Transverse colon (tissue), 4 donors: ENCODE results near the gene CCL17. TPM values are rescaled to one million over a fixed set of nuclear protein-coding genes. Genes with fewer than 3 reads are reported as not detected.
"Not testable (repeated sequence)": the region's sequence is repeated elsewhere in the genome, so short reads cannot be mapped to it uniquely, and the experiment has no call there.

Source experiments
- DNase-seq: peaks from one replicate; pipeline ENCODE4 v3.0.0-alpha.2; 2019
- H3K27ac ChIP-seq, 4 donors: fragments of 200-600 bp; sonication (generic); 2 replicates each; pipeline ENCODE4 v1.5.1; 2016 to 2018; ENCODE audit warnings: inconsistent platforms in 4 of 4
- H3K27me3 ChIP-seq: fragments of 200-600 bp; sonication (generic); 2 replicates; pipeline ENCODE4 v1.5.1; 2017; ENCODE audit warnings: inconsistent platforms
- H3K36me3 ChIP-seq, 4 donors: fragments of 200-600 bp; sonication (generic); 2 replicates each; pipeline ENCODE4 v1.5.1; 2017 to 2019; ENCODE audit warnings: inconsistent platforms in 4 of 4
- H3K4me1 ChIP-seq, 4 donors: fragments of 200-600 bp; sonication (generic); 2 replicates each; pipeline ENCODE4 v1.5.1; 2017 to 2020; ENCODE audit warnings: inconsistent platforms in 4 of 4
- H3K4me3 ChIP-seq, 4 donors: fragments of 200-600 bp; sonication (generic); 1 replicate in 1 of 4; 2 replicates in 3 of 4; pipeline versions ENCODE4 v1.5.1 to v1.6.1; 2017 to 2019; ENCODE audit warnings: inconsistent platforms in 4 of 4
- H3K9me3 ChIP-seq, 2 donors: fragments of 200-600 bp; sonication (generic); 2 replicates each; pipeline ENCODE4 v1.5.1; 2017 to 2019; ENCODE audit warnings: inconsistent platforms in 2 of 2
- EP300 ChIP-seq: sonication (generic); formaldehyde crosslinking; IDR thresholded peaks from one replicate; pipeline ENCODE4 v1.6.1; 2017; ENCODE audit warnings: antibody characterized with exemption, low read depth
- POLR2A ChIP-seq: fragments of 450-650 bp; IDR thresholded peaks from one replicate; pipeline ENCODE4 v1.6.1; 2016; ENCODE audit warnings: antibody characterized with exemption, mild to moderate bottlenecking, moderate library complexity
- POLR2AphosphoS5 ChIP-seq, 3 donors: sonication (generic); formaldehyde crosslinking; IDR thresholded peaks; one replicate each; pipeline ENCODE4 v1.6.1; 2016; ENCODE audit warnings: antibody characterized with exemption in 3 of 3
- WGBS, 2 donors: methylation state at CpG; one replicate each; pipeline ENCODE4 v1.1.5; 2018; ENCODE audit warnings: low coverage in 1 of 2; 5-methylcytosine and 5-hydroxymethylcytosine counted together
- in situ Hi-C, 4 donors: fragments of 200-750 bp; cut with MboI; loops; one replicate each; pipeline versions ENCODE4 v1.15.0 to v1.15.1; 2017; ENCODE audit warnings: low sequenced_read_pairs in 3 of 4, low pct_ligation_motif_present in 1 of 4, low pct_unique_long_range_greater_than_20kb in 1 of 4
- intact Hi-C: fragments of 100-400 bp; cut with DNase I; formaldehyde crosslinking; loops from one replicate; pipeline ENCODE4 v1.15.1; 2023; ENCODE audit warnings: low total_unique reads
- total RNA-seq, 4 donors: library from RNA; depleted of rRNA; stranded (reverse); fragments of >200 nt; gene quantifications; one replicate each; pipeline ENCODE4 v1.1.0, GENCODE V29; 2016
- TF ChIP-seq, protein P1 (sequence below), 5 experiments: fragments of 200-600 bp in 3 of 5; fragments of 450-650 bp in 2 of 5; sonication (generic) in 3 of 5; IDR thresholded peaks; 1 replicate in 2 of 5; 2 replicates in 3 of 5; pipeline ENCODE4 v1.5.1; 2016 to 2017; ENCODE audit warnings: antibody characterized with exemption in 5 of 5, inconsistent platforms in 3 of 5, mild to moderate bottlenecking in 2 of 5, moderate library complexity in 1 of 5

The CCL17 gene
- total RNA-seq, 4 donors from 2014 or later, result 1.4 TPM; not detected in 3

DNA sequence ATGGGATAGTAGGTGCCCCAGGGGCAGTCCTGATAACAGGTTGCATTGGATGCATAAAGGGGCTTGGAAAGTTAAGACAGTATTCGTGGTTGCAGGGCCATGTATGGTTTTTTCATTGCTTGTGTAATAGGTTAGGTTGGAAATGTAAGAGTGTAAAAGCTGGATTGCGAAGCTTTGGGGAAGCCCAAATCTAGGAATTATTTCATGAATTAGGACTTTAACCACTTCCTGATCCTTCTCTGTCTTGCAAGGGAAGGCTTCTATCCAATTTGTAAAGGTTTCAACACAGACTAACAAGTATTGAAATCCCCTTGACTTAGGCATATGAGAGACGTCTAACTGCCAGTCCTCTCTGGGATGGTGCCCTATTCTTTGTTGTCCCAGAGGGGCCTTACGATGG lies 7.8 kb upstream of the CCL17 start:
- H3K4me1 ChIP-seq, result no peaks in the 10 kb centered on the region
- no peaks in the 10 kb centered on the region for H3K27me3 ChIP-seq
- WGBS, 2 donors, result 85 to 95% methylated on average over 2 to 4 of the region's 4 CpGs
- intact Hi-C loops, result no loop called here
- no peak overlapping the region for H3K4me3 ChIP-seq
- H3K27ac ChIP-seq, result no peak overlapping the region
- H3K36me3 ChIP-seq, result no peaks in the 10 kb centered on the region
- TF ChIP-seq POLR2A, result no peak
- TF ChIP-seq POLR2AphosphoS5 (IDR thresholded peaks at IDR 0.05), result no peak
- TF ChIP-seq EP300, result no peak
- TF ChIP-seq, protein P1, sequence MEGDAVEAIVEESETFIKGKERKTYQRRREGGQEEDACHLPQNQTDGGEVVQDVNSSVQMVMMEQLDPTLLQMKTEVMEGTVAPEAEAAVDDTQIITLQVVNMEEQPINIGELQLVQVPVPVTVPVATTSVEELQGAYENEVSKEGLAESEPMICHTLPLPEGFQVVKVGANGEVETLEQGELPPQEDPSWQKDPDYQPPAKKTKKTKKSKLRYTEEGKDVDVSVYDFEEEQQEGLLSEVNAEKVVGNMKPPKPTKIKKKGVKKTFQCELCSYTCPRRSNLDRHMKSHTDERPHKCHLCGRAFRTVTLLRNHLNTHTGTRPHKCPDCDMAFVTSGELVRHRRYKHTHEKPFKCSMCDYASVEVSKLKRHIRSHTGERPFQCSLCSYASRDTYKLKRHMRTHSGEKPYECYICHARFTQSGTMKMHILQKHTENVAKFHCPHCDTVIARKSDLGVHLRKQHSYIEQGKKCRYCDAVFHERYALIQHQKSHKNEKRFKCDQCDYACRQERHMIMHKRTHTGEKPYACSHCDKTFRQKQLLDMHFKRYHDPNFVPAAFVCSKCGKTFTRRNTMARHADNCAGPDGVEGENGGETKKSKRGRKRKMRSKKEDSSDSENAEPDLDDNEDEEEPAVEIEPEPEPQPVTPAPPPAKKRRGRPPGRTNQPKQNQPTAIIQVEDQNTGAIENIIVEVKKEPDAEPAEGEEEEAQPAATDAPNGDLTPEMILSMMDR (IDR thresholded peaks at IDR 0.05), result no peak
- in situ Hi-C loops, result no loop called here
- H3K9me3 ChIP-seq, result no peaks in the 10 kb centered on the region
- no peak for DNase-seq

DNA sequence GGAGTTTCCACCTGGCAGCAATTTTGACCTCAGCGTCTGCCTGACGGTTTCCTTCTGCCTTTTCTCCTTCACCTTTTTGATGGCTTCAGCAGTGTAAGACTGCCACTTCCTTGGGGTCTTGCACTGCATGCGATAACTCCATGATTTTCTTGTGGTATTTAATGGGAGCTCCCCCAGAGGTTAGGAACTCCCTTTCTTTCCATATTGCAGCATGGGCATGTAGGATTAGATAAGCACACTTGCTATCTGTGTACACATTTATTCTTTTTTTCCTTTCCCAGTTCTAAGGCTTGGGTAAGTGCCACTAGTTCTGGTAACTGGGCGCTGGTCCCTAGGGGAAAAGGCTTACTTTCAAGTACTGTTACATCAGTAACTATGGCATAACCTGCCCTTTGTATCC lies 7.1 kb upstream of the CCL17 start:
- H3K4me3 ChIP-seq, H3K27me3 ChIP-seq, H3K4me1 ChIP-seq, in situ Hi-C loops, H3K36me3 ChIP-seq, H3K27ac ChIP-seq, DNase-seq, H3K9me3 ChIP-seq, intact Hi-C loops: not testable (repeated sequence)
- 90% methylated on average over 4 of the region's 4 CpGs; no CpG with 5 or more reads in 1 of the 2 donors for WGBS, 2 donors

DNA sequence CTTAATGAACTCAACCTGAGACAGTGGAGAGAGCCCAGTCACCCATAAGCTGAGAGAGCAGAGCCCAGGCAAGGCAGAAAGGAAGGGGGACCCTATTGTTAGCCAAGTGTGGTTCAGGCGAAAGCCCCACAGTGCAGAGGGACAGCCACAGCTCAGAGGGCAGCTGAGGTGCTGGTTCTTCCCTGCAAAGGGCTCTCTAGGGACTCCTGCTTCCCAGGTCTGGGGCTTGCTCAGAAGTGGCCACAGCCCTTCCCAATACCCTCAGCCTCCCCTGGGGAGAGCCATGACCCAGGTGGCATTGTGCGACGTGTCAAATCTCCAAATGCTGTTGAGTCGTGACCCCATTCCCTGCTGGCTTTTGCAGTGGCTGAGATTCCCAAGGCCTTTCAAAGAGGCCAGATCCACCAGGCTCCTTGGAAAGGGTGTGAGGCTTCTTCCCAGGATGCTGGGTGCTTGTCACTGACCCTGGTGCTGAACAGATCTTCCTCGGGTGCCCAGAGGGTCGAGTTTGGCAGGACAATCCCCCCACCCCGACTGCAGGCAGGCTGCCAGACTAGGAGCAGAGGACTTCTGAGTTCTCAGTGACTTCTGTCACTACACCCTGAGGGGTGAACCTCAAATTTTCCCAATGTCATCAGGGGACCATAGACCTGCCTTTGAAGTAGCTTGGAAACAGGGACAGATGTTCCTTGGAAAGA lies 2.5 kb upstream of the CCL17 start:
- 55% methylated on average over 7 of the region's 7 CpGs; no CpG with 5 or more reads in 1 of the 2 donors for WGBS, 2 donors
- intact Hi-C loops, result no loop called here
- in situ Hi-C loops, result loop anchor here in 2 of 4 donors (25.0 kb wide), 1 partner anchor 315 kb away; the partner anchor contains the start of gene CPNE2 (in 2 of the 2)
- Histone ChIP-seq H3K9me3 (no peaks in the 10 kb centered on the region), H3K4me3 (no peak overlapping the region), H3K27me3 (no peaks in the 10 kb centered on the region), H3K36me3 (no peaks in the 10 kb centered on the region), H3K27ac (no peak overlapping the region), H3K4me1 (no peaks in the 10 kb centered on the region)
- no peak for DNase-seq
- TF ChIP-seq POLR2A (no peak), POLR2AphosphoS5 (IDR thresholded peaks at IDR 0.05) (no peak), EP300 (no peak)
- TF ChIP-seq, protein P1 (IDR thresholded peaks at IDR 0.05), result no peak

DNA sequence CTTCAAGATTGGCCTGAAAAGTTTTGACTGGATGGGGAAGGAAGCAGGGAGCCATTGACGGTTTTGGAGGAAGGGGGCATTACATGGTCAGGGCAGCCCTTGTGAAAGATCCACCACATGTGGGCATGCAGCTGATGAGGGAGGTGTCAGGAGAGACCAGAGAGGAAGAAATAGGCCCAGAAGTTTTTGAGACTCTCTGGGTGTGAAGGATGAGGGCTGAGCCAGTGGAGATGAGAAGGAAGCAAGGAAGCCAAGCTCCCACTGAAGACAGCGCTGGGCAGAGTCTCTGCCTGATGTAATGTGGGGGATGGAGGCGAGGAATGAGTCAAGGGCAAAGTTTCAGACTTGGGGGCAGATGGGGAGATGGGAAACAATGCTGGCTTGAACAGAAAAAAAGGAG lies 530 bp downstream of the CCL17 start:
- 69 to 72% methylated on average over 3 of the region's 3 CpGs for WGBS, 2 donors
- intact Hi-C loops, result no loop called here

More for the DNA sequence above, 530 bp downstream of the CCL17 start:
- no peak for DNase-seq
- Histone ChIP-seq H3K27ac (no peak overlapping the region), H3K4me1 (no peaks in the 10 kb centered on the region), H3K9me3 (no peaks in the 10 kb centered on the region), H3K27me3 (no peaks in the 10 kb centered on the region), H3K36me3 (no peaks in the 10 kb centered on the region), H3K4me3 (no peak overlapping the region)
- in situ Hi-C loops, result loop anchor here in 2 of 4 donors (25.0 kb wide), 1 partner anchor 318 kb away; the partner anchor contains the start of gene CPNE2 (in 2 of the 2)
- TF ChIP-seq, protein P1 (IDR thresholded peaks at IDR 0.05), result no peak
- TF ChIP-seq EP300 (no peak), POLR2A (no peak), POLR2AphosphoS5 (IDR thresholded peaks at IDR 0.05) (no peak)
